GF-D8 (cell line): ENCODE data around the gene TAF9B.
"Not testable (repeated sequence)": the region's sequence is repeated elsewhere in the genome, so short reads cannot be mapped to it uniquely, and the experiment has no call there.

Experiments
- DNase-seq: peaks from one replicate; lab custom pipeline; 2025; lab: John Stamatoyannopoulos, UW

Gene TAF9B, protein sequence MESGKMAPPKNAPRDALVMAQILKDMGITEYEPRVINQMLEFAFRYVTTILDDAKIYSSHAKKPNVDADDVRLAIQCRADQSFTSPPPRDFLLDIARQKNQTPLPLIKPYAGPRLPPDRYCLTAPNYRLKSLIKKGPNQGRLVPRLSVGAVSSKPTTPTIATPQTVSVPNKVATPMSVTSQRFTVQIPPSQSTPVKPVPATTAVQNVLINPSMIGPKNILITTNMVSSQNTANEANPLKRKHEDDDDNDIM

GRCh38 chrX:78139160-78140123 is at the start of gene TAF9B:
Gene TAF9B, minus strand, starts transcription at chrX:78139650. Its CDS starts 39 bp downstream, at chrX:78139611.
- DNase-seq, result peak; percentile 28

GRCh38 chrX:78182881-78183280 is 43.4 kb upstream of the TAF9B start:
- DNase-seq, result no peak

- DNase-seq, result no peak
Measured at GRCh38 chrX:78181307-78181706, 41.9 kb upstream of the TAF9B start.

GRCh38 chrX:78168065-78168464 is 28.6 kb upstream of the TAF9B start:
- DNase-seq, result no peak

- DNase-seq, result no peak
Measured at GRCh38 chrX:78165425-78165824, 26.0 kb upstream of the TAF9B start.

DNA sequence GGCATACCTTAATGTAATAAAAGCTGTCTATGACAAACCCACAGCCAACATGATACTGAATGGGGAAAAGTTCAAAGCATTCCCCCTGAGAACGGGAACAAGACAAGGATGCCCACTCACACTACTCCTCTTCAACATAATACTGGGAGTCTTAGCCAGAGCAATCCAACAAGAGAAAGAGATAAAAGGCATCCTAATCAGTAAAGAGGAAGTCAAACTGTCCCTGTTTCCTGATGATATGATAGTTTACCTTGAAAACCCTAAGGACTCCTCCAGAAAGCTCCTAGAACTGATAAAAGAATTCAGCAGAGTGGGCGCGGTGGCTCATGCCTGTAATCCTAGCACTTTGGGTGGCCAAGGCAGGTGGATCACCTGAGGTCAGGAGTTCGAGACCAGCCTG is 23.7 kb upstream of the TAF9B start:
- not testable (repeated sequence) for DNase-seq

DNA sequence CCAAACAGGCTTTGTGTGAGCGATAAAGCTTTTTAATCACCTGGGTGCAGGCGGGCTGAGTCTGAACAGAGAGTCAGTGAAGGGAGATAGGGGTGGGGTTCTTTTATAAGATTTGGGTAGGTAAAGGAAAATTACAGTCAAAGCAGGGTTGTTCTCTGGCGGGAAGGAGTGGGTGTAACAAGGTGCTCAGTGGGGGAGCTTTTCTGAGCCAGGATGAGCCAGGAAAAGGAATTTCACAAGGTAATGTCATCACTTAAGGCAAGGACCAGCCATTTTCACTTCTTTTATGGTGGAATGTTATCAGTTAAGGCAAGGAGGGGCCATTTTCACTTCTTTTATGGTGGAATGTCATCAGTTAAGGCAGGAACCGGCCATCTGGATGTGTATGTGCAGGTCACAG is 21.3 kb upstream of the TAF9B start:
- not testable (repeated sequence) for DNase-seq

DNA sequence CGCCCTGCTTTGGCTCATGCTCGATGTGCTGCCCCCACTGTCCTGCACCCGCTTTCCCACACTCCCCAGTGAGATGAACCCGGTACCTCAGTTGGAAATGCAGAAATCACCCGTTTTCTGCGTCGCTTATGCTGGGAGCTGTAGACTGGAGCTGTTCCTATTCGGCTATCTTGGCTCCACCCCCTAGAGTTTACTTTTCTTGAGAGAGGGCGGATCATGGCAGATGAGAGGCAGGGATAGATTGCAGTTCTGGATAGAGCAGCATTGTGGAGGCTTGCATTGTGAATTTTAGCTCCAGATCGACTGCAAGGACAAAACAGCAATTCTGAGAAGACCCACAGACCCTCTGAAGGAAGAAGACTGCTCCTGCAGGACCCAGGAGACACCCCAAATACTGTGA is 18.4 kb upstream of the TAF9B start:
- DNase-seq, result not testable (repeated sequence)

- DNase-seq, result not testable (repeated sequence)
Measured at GRCh38 chrX:78157373-78157772, 17.9 kb upstream of the TAF9B start.

DNA sequence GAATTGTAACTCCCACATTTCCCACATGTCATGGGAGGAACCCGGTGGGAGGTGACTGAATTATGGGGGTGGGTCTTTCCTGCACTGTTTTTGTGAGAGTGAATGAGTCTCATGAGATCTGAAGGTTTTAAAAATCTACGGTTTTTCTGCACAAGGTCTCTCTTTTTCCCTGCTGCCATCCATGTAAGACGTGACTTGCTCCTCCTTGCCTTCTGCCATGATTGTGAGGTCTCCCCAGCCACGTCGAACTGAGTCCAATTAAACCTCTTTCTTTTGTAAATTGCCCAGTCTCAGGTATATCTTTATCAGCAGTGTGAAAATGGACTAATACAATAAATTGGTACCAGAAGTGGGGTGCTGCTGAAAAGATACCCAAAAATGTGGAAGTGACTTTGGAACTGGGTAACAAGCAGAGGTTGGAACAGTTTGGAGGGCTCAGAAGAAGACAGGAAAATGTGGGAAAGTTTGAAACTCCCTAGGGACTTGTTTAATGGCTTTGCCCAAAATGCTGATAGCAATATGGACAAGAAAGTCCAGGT is 7.6 kb upstream of the TAF9B start:
- DNase-seq, result not testable (repeated sequence)

DNA sequence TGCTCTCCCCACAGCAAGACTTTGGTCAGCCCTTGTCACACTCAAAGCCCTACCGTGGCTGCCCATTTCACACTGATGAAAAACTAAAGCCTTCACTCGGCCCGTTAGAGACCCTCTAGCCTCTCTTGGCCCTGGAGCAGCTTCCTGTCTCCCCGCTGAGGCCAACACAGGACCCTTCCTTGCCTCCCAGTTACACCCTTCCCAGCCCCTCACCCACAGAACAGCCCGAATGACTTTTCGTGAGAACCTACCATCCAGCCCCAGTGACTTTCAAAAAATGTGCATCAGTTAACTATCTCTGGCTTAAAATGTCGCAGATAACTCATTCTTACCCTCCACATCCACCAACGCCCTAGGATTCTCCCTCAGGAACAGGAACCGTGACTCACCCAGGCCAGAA is 756 bp upstream of the TAF9B start:
- DNase-seq, result no peak

DNA sequence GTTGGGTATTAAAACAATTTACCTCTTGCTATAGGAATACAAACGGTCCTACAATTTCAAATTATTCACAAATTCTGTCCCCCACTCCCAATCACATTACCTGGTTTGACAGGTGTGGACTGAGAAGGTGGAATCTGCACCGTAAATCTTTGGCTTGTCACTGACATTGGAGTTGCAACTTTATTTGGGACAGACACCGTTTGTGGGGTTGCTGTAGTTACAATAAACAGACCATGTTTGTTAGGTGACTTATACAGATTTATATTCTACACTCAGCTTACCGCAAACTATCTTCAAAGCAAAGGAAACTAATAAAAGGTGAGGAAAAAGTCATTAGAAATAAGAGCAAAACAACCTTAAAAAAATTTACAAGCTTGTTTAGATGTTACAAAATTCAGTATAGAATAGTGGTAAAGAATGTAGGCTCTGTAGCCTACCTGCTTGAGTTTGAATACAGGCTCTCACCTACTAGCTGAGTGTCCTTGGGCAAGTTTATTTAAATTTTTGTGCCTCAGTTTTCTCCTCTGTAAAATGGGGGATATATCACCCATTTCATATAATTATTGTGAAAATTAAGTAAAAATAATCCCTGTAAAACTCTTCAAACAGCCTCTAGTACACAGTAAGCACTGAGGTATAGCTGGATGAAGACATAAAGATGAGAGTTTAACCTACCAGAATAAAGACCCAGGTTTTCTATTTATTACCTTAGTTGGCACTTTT is 6.1 kb downstream of the TAF9B start:
- no peak for DNase-seq

DNA sequence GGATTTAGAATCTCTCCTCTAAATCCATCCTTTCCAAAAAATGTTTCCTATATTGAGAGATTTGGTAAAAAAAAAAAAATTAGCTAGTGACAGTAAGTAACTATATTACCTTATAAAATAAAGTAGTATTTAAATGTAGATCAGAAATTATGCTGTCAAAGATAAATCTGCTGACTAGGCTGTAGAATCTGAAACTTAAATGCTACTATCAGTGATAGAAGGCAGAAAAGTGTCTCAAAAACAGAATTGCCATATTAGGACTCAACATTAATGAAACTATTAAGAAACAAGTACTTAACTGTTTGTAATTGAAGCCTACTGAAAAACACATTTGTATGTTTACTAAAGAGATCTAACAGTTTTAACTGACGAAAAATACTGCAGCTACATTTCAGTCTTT is 8.3 kb downstream of the TAF9B start:
- no peak for DNase-seq

DNA sequence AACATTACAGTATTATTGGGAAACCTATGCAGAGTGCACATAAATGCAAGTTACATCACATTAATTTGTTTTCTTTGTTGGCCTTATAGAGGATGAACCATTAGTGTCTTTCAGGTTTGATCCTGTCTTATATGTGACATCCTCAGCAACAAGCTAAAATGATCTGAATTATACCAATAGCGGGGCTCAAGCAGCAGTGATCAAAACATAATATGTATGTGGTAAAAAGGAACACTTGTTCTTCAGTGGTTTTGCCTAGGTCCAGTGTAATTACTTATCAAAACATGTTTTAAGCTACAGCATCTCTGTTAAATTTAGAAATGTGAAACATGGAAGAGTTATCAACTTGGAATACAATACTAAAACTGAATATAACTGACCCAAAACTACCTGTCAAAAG is 9.1 kb downstream of the TAF9B start:
- DNase-seq, result no peak

GRCh38 chrX:78129714-78130113 is 9.7 kb downstream of the TAF9B start:
- DNase-seq, result no peak

DNA sequence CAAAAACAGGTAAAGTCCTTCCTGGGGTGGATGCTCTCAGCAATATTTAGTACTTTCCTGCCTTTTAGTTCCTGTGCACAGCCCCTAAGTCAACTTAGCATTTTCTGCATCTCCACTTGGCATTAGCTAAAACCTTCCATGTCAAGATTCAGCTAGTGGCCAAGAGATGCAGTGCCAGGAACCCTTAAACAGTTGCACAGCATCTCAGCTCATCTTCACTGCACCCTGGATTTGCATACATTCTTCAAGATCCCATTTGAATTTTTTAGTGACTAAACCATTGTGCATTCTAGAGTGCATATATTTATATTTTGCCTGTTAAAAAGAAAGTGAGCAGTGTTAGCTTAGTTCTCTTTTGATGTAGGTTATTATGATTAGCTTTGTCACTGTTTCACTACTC is 13.7 kb downstream of the TAF9B start:
- not testable (repeated sequence) for DNase-seq

- no peak for DNase-seq
Measured at GRCh38 chrX:78125148-78125547, 14.3 kb downstream of the TAF9B start.

- DNase-seq, result no peak
Measured at GRCh38 chrX:78124307-78124706, 15.1 kb downstream of the TAF9B start.

DNA sequence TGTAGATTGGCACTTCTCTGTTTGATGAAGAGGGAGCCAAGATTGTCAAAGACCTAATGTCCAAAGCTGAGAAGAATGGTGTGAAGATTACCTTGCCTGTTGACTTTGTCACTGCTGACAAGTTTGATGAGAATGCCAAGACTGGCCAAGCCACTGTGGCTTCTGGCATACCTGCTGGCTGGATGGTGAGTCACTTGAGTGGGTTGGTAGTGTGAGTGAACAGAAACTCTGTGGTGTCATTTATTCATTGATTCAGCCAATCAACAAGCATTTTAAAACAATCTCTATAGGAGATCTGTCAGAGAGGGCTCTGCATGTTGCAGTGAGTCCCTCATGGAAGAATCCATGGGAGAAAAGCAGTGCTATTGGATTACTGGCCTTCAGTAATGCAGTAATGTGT is 16.3 kb downstream of the TAF9B start:
- no peak for DNase-seq

- peak; percentile 0 for DNase-seq
Measured at GRCh38 chrX:78119521-78120227, 19.8 kb downstream of the TAF9B start.

GRCh38 chrX:78118628-78119027 is 20.8 kb downstream of the TAF9B start:
- DNase-seq, result no peak

DNA sequence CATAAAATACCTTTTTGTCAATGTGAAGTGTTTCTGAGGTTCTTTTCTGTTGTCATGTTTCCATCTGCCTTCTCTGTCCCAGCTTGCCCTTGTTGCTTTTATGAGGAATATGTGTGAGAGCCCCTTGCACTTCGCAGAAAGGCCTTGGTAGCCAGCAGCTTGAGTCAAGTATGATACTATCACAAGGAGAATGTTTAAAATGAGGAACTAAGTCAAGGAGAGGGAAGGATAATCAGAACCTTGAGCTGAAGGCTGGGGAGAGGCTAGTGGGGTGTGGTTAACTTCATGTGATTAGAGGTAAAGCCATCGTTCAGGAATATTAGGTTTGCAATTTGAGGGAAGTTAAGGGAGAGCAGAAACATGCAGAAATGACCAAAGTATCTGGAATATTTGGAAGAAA is 22.7 kb downstream of the TAF9B start:
- DNase-seq, result peak; percentile 1
